HCT116 (cell line): Measurements from ENCODE around the gene ZNF532.

ENCODE experiments used
- CTCF ChIP-seq, 3 experiments: fragments of 200-600 bp in 1 of 3; sonication (generic) in 1 of 3; IDR thresholded peaks in 2 of 3; conservative IDR thresholded peaks in 1 of 3; 2 replicates each; pipeline ENCODE4 v1.5.1; 2012 to 2017; ENCODE audit warnings: low read depth in 2 of 3, low read length in 2 of 3, antibody characterized with exemption in 1 of 3, borderline replicate concordance in 1 of 3, control low read depth in 1 of 3, mild to moderate bottlenecking in 1 of 3, mixed read lengths in 1 of 3, mixed run types in 1 of 3, moderate library complexity in 1 of 3; ENCODE audit not compliant: insufficient read depth in 1 of 3
- EZH2 ChIP-seq: fragments of 200-600 bp; sonication (generic); IDR thresholded peaks from 2 replicates; pipeline ENCODE4 v1.6.1; 2017; ENCODE audit warnings: antibody characterized with exemption, mixed run types
- EZH2phosphoT487 ChIP-seq: fragments of 200-600 bp; IDR thresholded peaks from 2 replicates; pipeline ENCODE4 v1.6.1; 2018; ENCODE audit warnings: antibody characterized with exemption, borderline replicate concordance
- FOSL1 ChIP-seq: IDR thresholded peaks from 2 replicates; pipeline ENCODE4 v1.6.1; 2012; ENCODE audit warnings: low read depth
- MAX ChIP-seq: IDR thresholded peaks from 2 replicates; pipeline ENCODE4 v1.6.1; 2012
- POLR2A ChIP-seq: IDR thresholded peaks from 2 replicates; pipeline ENCODE4 v1.7.0; 2011; ENCODE audit warnings: borderline replicate concordance; ENCODE audit not compliant: insufficient read depth, insufficient read length; ENCODE audit errors: extremely low read depth
- POLR2AphosphoS5 ChIP-seq: IDR thresholded peaks from 2 replicates; pipeline ENCODE4 v1.6.1; 2011; ENCODE audit warnings: mild to moderate bottlenecking, low read depth, low read length, moderate library complexity
- SP1 ChIP-seq: IDR thresholded peaks from 2 replicates; pipeline ENCODE4 v1.6.1; 2012; ENCODE audit warnings: low read depth
- SRF ChIP-seq: IDR thresholded peaks from 2 replicates; pipeline ENCODE4 v1.6.1; 2012; ENCODE audit warnings: low read depth
- YY1 ChIP-seq: IDR thresholded peaks from 2 replicates; pipeline ENCODE4 v1.6.1; 2011; ENCODE audit warnings: low read length, low read depth, moderate library complexity, mild to moderate bottlenecking; ENCODE audit not compliant: insufficient replicate concordance; ENCODE audit errors: extremely low read depth
- ZFX ChIP-seq: fragments of 450-650 bp; IDR thresholded peaks from 2 replicates; pipeline ENCODE4 v1.6.1; 2017
- ZNF274 ChIP-seq: fragments of 200-500 bp; sonication (Bioruptor generic); IDR thresholded peaks from 2 replicates; pipeline ENCODE4 v1.6.1; 2014; ENCODE audit warnings: mild to moderate bottlenecking, low read depth, low read length, inconsistent platforms

- TF ChIP-seq SP1 = no peak
- TF ChIP-seq CTCF (IDR thresholded peaks at IDR 0.05 in 2 of 3, conservative IDR thresholded peaks at IDR 0.05 in 1 of 3; ENCODE audit: borderline replicate concordance in 1 of 3, insufficient read depth in 1 of 3, low read depth in 2 of 3, low read length in 2 of 3) = no peak
- no peak for TF ChIP-seq POLR2A
- TF ChIP-seq EZH2phosphoT487 = no peak
- TF ChIP-seq EZH2 = no peak
- no peak for TF ChIP-seq YY1
- TF ChIP-seq FOSL1 = no peak
- TF ChIP-seq ZNF274 = no peak
- no peak for TF ChIP-seq POLR2AphosphoS5
- TF ChIP-seq ZFX = no peak
- no peak for TF ChIP-seq MAX
- TF ChIP-seq SRF = no peak
Observed at GRCh38 chr18:59024829-59025228, 160.2 kb downstream of the ZNF532 start.
